Activated T-cell treated with anti-CD3 and anti-CD28 coated beads for 4 hours (primary cell): ENCODE results near the gene EBF4.
A peak's percentile ranks its signal among the peaks of the same experiment; 100 is the strongest.
"Not testable (repeated sequence)": the region's sequence is repeated elsewhere in the genome, so short reads cannot be mapped to it uniquely, and the experiment has no call there.

Experiments
- DNase-seq: peaks from one replicate; pipeline ENCODE4 v3.0.0-alpha.2; 2020

The EBF4 gene

GRCh38 chr20:2672446-2672845, 20.1 kb upstream of the EBF4 start:
- DNase-seq, result no peak

GRCh38 chr20:2673453-2673852, 19.1 kb upstream of the EBF4 start:
- no peak for DNase-seq

DNA sequence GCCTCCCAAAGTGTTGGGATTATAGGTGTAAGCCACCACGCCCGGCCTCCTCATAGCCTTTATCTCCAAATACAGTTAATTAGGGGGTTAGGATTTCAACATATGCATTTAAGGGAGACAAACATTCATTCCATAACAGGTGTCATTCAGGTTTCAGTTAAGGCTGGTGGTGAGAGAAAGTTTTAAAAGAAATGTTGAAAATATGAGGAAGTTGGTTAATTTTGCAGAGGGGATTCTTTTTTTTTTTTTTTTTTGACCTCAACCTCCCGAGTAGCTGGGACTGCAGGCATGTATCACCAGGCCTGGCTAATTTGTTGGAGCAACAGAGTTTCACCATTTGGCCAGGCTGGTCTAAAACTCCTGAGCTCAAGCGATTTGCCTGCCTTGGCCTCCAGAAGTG, 12.5 kb upstream of the EBF4 start:
- DNase-seq, result no peak

- DNase-seq, result not testable (repeated sequence)
Measured at GRCh38 chr20:2682040-2682439, 10.5 kb upstream of the EBF4 start.

- DNase-seq, result not testable (repeated sequence)
Measured at GRCh38 chr20:2684817-2685216, 7.8 kb upstream of the EBF4 start.

GRCh38 chr20:2687514-2687913, 5.1 kb upstream of the EBF4 start:
- DNase-seq, result no peak

DNA sequence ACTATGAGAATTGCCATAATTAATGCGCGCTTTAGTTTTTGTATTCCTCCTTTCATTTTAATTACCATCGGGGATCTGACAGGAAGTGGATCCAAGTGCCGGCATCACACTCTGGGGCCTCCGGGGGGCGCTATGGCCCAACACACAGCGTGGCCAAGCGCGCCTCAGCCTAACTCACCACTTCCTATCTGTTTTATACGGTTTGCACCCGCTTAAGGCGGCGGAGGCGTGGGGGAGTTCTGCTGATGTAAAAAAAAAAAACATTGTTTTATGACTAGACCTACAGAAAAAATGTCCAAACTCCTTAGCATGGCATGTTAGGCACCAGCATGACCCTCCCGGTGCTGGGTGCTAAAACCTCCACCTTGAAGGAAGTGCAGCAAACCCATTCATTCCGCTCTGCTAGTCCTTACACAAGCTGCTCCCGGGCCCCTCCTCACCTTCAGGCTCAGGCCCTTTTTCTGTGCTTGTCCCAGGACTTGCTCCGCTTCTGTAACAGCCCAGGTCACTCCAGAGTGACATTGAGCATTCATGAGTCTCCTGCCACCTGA, 4.5 kb upstream of the EBF4 start:
- peak; percentile 60 for DNase-seq

- no peak for DNase-seq
Measured at GRCh38 chr20:2690213-2690612, 2.4 kb upstream of the EBF4 start.

DNA sequence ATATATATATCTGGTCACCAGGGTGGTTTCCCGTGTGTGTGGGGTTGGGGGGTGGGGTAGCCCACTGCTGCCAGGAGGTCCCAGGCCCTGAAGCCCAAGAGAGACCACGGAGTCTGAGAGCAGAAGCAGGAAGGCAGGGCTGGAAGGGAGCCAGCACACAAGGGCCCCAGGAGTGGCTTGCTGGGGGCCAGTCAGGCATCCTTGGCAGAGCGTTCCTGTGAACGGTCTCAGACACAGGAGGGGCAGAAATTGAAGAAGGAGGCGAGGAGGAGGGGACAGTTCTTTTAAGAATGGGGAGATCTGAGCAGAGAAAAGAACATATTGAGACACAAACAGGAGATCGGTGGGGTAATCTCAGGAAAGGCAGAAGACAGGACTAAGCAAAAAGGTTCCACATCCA, 1.9 kb upstream of the EBF4 start:
- no peak for DNase-seq

- DNase-seq, result no peak
Measured at GRCh38 chr20:2691127-2691526, 1.5 kb upstream of the EBF4 start.

DNA sequence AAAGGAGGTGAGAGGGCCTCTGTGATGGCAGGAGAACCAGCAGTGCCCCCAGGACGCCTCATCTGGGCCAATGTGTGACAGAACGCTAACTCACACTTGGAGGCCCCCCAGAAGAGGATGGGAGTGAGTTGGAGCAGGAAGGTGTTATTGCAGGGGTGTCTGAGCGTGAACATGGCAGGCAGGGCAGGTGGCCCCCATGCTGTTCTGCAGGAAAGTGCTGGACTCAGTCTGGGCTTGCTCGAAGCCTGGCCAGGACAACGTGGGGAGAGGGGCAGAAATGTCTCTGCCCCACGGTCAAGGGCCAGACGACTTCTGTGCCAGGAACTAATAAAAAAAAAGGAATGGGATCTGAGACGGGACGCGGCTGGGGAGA, 931 bp upstream of the EBF4 start:
- no peak for DNase-seq

DNA sequence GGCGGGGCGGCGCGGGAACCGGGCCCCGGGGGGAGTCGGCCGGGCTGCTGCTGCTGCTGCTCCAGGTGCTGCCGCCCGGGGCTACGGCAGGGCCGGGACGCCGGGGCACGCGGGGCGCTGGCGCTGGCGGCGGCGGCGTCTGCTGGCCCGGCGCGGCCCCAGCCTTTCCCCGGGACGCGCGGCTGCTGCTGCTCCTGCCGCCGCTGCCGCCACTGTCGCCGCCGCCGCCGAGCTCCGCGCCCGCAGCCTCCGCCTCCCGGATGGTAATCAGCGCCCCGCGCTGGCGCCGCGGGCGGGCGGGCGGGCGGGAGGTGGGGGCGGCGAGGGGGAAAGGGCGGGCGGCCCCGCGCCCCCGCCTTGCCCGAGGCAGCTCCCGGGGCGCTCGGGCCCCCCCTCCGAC, 306 bp downstream of the EBF4 start:
- DNase-seq, result no peak

- peak; percentile 21 for DNase-seq
Measured at GRCh38 chr20:2693286-2694007, 867 bp downstream of the EBF4 start.

- no peak for DNase-seq
Measured at GRCh38 chr20:2694008-2694471, 1.5 kb downstream of the EBF4 start.

DNA sequence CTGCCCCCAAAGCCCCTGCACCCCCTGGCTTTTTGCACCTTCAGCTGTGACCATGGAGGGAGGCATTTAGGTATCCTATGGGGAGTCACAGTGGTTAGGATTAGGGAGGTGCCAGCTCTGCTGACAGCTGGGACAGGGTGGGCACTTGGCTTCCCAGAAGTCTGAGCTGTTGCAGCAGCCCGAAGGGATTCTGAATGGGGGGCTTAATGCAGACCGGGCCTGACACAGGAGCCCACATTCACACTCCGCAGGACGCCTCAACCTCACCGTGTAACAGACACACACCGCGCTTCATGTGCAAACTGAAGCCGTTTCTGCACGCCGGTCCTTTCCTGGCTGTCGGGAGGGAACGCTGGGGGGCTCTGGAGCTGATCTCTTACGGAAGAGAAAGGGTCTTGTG, 1.9 kb downstream of the EBF4 start:
- DNase-seq, result no peak

- DNase-seq, result no peak
Measured at GRCh38 chr20:2695206-2695983, 2.8 kb downstream of the EBF4 start.

GRCh38 chr20:2695984-2696525, 3.5 kb downstream of the EBF4 start:
- not testable (repeated sequence) for DNase-seq

DNA sequence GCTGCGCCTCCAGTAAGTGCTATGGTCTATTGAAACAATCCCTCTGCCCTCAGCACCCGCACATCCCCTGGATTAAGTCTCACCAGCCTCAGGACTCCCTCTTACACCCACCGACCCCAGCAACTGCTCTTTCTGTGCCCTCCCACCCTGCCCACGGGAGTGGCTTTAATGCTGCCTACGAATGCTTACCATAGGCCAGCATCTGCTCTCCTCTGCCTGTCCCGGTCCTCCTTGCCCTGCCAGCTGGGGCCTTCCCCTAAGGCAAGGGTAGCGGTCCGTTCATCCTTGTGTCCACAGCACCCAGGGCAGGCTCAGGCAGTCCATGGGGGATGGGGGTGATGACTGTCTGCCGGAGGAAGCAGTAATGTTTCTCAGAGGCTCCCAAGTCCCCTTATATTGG, 4.1 kb downstream of the EBF4 start:
- DNase-seq, result no peak

- no peak for DNase-seq
Measured at GRCh38 chr20:2697768-2698167, 5.2 kb downstream of the EBF4 start.

- DNase-seq, result no peak
Measured at GRCh38 chr20:2698186-2698817, 5.7 kb downstream of the EBF4 start.

DNA sequence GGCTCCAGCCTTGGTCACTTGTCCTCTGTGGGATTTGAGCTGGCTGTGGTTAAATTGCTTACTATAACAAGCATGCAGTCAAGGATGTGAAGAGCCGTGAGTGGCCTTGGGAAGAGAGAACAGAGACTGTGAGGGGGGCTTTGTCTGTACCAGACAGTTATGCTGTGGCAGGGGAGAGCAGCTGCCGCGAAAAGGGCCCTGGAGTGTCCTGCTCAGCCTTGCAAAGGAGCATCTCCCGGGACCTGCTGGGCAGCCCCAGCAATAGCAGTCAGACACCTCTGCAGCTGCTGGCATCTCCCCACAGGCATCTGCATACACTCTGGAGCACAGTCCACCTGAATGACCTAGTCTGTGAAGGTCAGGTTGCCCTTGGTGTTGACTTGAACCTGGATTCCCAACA, 6.3 kb downstream of the EBF4 start:
- no peak for DNase-seq

GRCh38 chr20:2699775-2700413, 7.3 kb downstream of the EBF4 start:
- DNase-seq, result no peak
